Loucy (cell line): ENCODE data around the gene PRUNE2.

Experiments
- CTCF ChIP-seq: fragments of 200-600 bp; sonication (generic); conservative IDR thresholded peaks from 2 replicates; pipeline ENCODE4 v1.5.1; 2014; ENCODE audit warnings: mild to moderate bottlenecking, antibody characterized with exemption, low read length
- EZH2phosphoT487 ChIP-seq: fragments of 200-600 bp; IDR thresholded peaks from 2 replicates; pipeline ENCODE4 v1.6.1; 2018; ENCODE audit warnings: antibody characterized with exemption, mild to moderate bottlenecking, moderate library complexity, borderline replicate concordance

GRCh38 chr9:76730801-76731200 lies 175.1 kb downstream of the PRUNE2 start:
- TF ChIP-seq CTCF (no peak), EZH2phosphoT487 (no peak)
